ENCODE measurements around the gene ADAP1. TPM values are rescaled to one million over a fixed set of nuclear protein-coding genes. Genes with fewer than 3 reads are reported as not detected.

ADAP1 gene
- total and polyA plus RNA-seq, 2 of the 13 experiments (the other 11 are each of a cell fraction or from before 2014, with no cell fraction given) = 10.5 to 24.6 TPM

DNA sequence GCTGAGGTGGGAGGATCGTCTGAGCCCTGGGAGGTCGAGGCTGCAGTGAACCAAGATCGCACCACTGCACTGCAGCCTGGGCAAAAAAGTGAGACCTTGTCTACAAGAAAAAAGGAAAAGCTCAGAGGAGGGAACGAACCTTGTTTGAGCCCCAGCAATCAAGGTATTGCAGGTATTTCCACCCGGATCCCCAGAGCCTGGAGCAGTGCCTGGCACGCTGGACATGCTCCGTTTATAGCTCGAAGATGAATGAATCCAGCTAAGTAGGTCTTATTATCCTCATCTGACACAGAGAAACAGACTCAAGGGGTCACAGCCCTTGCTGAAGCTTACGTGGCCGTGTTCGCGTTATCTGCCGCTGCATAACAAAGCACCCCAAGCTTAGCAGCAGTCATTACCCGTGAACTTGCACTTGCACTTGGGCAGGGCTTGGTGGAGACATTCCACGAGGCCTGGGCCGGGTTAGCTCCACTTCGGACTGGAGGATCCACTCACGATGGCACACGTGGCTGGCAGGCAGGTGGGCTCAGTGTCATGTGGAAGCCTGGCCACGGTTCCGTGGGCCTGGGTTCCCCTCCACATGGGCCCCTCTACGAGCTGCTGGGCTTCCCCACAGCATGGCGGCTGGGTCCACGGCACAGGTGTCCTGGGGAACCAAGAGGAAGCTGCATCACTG, 24.1 kb upstream of the ADAP1 start (continued):
- TF ChIP-seq, protein P1, sequence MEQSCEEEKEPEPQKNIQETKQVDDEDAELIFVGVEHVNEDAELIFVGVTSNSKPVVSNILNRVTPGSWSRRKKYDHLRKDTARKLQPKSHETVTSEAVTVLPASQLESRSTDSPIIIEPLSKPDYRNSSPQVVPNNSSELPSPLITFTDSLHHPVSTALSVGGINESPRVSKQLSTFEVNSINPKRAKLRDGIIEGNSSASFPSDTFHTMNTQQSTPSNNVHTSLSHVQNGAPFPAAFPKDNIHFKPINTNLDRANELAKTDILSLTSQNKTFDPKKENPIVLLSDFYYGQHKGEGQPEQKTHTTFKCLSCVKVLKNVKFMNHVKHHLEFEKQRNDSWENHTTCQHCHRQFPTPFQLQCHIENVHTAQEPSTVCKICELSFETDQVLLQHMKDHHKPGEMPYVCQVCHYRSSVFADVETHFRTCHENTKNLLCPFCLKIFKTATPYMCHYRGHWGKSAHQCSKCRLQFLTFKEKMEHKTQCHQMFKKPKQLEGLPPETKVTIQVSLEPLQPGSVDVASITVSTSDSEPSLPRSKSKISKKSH (CRISPR knock-in tag; IDR thresholded peaks at IDR 0.05; ENCODE audit: borderline replicate concordance) = peak; percentile 68
- TF ChIP-seq STAG1 (CRISPR knock-in tag; IDR thresholded peaks at IDR 0.05) (no peak), ZC3H13 (CRISPR knock-in tag; IDR thresholded peaks at IDR 0.05) (0 out of 2 replicates have a peak, but pooled peaks have one; percentile 67), REPIN1 (CRISPR knock-in tag; IDR thresholded peaks at IDR 0.05; ENCODE audit: borderline replicate concordance, low read depth) (peak; percentile 21; the same call in 1 of the 2 replicates), RBM22 (optimal IDR thresholded peaks at IDR 0.05; ENCODE audit: low read length) (peak; percentile 93), ZMYM4 (CRISPR knock-in tag; IDR thresholded peaks at IDR 0.05) (no peak), ZNF12 (CRISPR knock-in tag; IDR thresholded peaks at IDR 0.05) (no peak), ZNF547 (CRISPR knock-in tag; IDR thresholded peaks at IDR 0.05) (peak; percentile 31; the same call in 1 of the 2 replicates), RXRA (CRISPR knock-in tag; IDR thresholded peaks at IDR 0.05) (peak; percentile 60), ZFP36L1 (CRISPR knock-in tag; IDR thresholded peaks at IDR 0.05) (0 out of 2 replicates have a peak, but pooled peaks have one; percentile 10), STAT5B (CRISPR knock-in tag; IDR thresholded peaks at IDR 0.05) (no peak), POLR2G (IDR thresholded peaks at IDR 0.05; ENCODE audit: low read depth, low read length) (peak; percentile 42; the same call in 1 of the 2 replicates), NCOR1 (IDR thresholded peaks at IDR 0.05; ENCODE audit: borderline replicate concordance, low read length) (peak; percentile 18; the same call in 1 of the 2 replicates)
- TF ChIP-seq, protein P2, sequence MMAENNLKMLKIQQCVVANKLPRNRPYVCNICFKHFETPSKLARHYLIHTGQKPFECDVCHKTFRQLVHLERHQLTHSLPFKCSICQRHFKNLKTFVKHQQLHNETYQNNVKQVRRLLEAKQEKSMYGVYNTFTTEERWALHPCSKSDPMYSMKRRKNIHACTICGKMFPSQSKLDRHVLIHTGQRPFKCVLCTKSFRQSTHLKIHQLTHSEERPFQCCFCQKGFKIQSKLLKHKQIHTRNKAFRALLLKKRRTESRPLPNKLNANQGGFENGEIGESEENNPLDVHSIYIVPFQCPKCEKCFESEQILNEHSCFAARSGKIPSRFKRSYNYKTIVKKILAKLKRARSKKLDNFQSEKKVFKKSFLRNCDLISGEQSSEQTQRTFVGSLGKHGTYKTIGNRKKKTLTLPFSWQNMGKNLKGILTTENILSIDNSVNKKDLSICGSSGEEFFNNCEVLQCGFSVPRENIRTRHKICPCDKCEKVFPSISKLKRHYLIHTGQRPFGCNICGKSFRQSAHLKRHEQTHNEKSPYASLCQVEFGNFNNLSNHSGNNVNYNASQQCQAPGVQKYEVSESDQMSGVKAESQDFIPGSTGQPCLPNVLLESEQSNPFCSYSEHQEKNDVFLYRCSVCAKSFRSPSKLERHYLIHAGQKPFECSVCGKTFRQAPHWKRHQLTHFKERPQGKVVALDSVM (CRISPR knock-in tag; IDR thresholded peaks at IDR 0.05) = peak; percentile 79; the same call in 1 of the 2 replicates
- TF ChIP-seq, protein P3, sequence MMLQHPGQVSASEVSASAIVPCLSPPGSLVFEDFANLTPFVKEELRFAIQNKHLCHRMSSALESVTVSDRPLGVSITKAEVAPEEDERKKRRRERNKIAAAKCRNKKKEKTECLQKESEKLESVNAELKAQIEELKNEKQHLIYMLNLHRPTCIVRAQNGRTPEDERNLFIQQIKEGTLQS (CRISPR knock-in tag; IDR thresholded peaks at IDR 0.05) = 0 out of 2 replicates have a peak, but pooled peaks have one; percentile 10
- TF ChIP-seq, protein P4, sequence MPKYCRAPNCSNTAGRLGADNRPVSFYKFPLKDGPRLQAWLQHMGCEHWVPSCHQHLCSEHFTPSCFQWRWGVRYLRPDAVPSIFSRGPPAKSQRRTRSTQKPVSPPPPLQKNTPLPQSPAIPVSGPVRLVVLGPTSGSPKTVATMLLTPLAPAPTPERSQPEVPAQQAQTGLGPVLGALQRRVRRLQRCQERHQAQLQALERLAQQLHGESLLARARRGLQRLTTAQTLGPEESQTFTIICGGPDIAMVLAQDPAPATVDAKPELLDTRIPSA (CRISPR knock-in tag; IDR thresholded peaks at IDR 0.05; ENCODE audit: borderline replicate concordance) = no peak
- TF ChIP-seq, protein P5, sequence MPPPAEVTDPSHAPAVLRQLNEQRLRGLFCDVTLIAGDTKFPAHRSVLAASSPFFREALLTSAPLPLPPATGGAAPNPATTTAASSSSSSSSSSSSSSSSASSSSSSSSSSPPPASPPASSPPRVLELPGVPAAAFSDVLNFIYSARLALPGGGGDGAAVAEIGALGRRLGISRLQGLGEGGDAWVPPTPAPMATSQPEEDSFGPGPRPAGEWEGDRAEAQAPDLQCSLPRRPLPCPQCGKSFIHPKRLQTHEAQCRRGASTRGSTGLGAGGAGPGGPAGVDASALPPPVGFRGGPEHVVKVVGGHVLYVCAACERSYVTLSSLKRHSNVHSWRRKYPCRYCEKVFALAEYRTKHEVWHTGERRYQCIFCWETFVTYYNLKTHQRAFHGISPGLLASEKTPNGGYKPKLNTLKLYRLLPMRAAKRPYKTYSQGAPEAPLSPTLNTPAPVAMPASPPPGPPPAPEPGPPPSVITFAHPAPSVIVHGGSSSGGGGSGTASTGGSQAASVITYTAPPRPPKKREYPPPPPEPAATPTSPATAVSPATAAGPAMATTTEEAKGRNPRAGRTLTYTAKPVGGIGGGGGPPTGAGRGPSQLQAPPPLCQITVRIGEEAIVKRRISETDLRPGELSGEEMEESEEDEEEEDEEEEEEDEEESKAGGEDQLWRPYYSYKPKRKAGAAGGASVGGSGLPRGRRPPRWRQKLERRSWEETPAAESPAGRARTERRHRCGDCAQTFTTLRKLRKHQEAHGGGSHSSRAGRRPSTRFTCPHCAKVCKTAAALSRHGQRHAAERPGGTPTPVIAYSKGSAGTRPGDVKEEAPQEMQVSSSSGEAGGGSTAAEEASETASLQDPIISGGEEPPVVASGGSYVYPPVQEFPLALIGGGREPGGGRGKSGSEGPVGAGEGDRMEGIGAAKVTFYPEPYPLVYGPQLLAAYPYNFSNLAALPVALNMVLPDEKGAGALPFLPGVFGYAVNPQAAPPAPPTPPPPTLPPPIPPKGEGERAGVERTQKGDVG (CRISPR knock-in tag; IDR thresholded peaks at IDR 0.05; ENCODE audit: borderline replicate concordance) = peak; percentile 86; the same call in 1 of the 2 replicates
- TF ChIP-seq, protein P6, sequence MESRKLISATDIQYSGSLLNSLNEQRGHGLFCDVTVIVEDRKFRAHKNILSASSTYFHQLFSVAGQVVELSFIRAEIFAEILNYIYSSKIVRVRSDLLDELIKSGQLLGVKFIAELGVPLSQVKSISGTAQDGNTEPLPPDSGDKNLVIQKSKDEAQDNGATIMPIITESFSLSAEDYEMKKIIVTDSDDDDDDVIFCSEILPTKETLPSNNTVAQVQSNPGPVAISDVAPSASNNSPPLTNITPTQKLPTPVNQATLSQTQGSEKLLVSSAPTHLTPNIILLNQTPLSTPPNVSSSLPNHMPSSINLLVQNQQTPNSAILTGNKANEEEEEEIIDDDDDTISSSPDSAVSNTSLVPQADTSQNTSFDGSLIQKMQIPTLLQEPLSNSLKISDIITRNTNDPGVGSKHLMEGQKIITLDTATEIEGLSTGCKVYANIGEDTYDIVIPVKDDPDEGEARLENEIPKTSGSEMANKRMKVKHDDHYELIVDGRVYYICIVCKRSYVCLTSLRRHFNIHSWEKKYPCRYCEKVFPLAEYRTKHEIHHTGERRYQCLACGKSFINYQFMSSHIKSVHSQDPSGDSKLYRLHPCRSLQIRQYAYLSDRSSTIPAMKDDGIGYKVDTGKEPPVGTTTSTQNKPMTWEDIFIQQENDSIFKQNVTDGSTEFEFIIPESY (CRISPR knock-in tag; IDR thresholded peaks at IDR 0.05) = peak; percentile 78; the same call in 1 of the 2 replicates
